Osteoblast (primary cell): ENCODE measurements around the gene TSN. TPM values are rescaled to one million over a fixed set of nuclear protein-coding genes. Genes with fewer than 3 reads are reported as not detected.

Experiments
- DNase-seq: peaks from one replicate; pipeline ENCODE4 v3.0.0; 2011; ENCODE audit warnings: low spot score, mixed read lengths; ENCODE audit not compliant: insufficient read length; ENCODE audit errors: missing footprints
- H2AFZ ChIP-seq: 2 replicates; pipeline ENCODE4 v1.6.0; 2011; ENCODE audit warnings: mild to moderate bottlenecking, low read length
- H3K27ac ChIP-seq: 2 replicates; pipeline ENCODE4 v1.5.1; 2011; ENCODE audit warnings: mild to moderate bottlenecking, low read depth, low read length, moderate library complexity
- H3K27me3 ChIP-seq: 2 replicates; pipeline ENCODE4 v1.6.0; 2012; ENCODE audit warnings: mild to moderate bottlenecking, control low read depth, inconsistent platforms, low read length, moderate library complexity; ENCODE audit not compliant: insufficient read depth
- H3K36me3 ChIP-seq: 2 replicates; pipeline ENCODE4 v1.5.1; 2011; ENCODE audit warnings: mild to moderate bottlenecking, low read length, control low read depth, moderate library complexity; ENCODE audit not compliant: insufficient read depth
- H3K4me1 ChIP-seq: 2 replicates; pipeline ENCODE4 v1.5.1; 2011; ENCODE audit warnings: mild to moderate bottlenecking, low read length, control low read depth, moderate library complexity; ENCODE audit not compliant: insufficient read depth
- H3K4me2 ChIP-seq: 2 replicates; pipeline ENCODE4 v1.6.0; 2011; ENCODE audit warnings: mild to moderate bottlenecking, low read length; ENCODE audit not compliant: insufficient read depth
- H3K4me3 ChIP-seq: fragments of 200-600 bp; sonication (generic); 3 replicates; pipeline ENCODE4 v1.5.1; 2012; ENCODE audit warnings: mild to moderate bottlenecking, low read length, inconsistent platforms; ENCODE audit not compliant: insufficient read depth
- H3K79me2 ChIP-seq: 2 replicates; pipeline ENCODE4 v1.6.0; 2012; ENCODE audit warnings: mild to moderate bottlenecking, low read length, control low read depth, inconsistent platforms; ENCODE audit not compliant: insufficient read depth
- H3K9me3 ChIP-seq: 2 replicates; pipeline ENCODE4 v1.5.1; 2011; ENCODE audit warnings: low read depth, low read length, control low read depth
- H4K20me1 ChIP-seq: 2 replicates; pipeline ENCODE4 v1.6.0; 2012; ENCODE audit warnings: mild to moderate bottlenecking, low read length, control low read depth; ENCODE audit not compliant: insufficient read depth
- total RNA-seq: library from RNA; depleted of rRNA; stranded (reverse); fragments of >200 nt; gene quantifications from 2 replicates; pipeline ENCODE4 v1.2.3, GENCODE V29; 2012
- TF ChIP-seq, protein P1 (sequence below): IDR thresholded peaks from 2 replicates; pipeline ENCODE4 v1.5.1; 2011; ENCODE audit warnings: mild to moderate bottlenecking, low read depth, low read length, moderate library complexity; ENCODE audit errors: extremely low read depth

The TSN gene
- total RNA-seq, 1 donor = 50.7 TPM

DNA sequence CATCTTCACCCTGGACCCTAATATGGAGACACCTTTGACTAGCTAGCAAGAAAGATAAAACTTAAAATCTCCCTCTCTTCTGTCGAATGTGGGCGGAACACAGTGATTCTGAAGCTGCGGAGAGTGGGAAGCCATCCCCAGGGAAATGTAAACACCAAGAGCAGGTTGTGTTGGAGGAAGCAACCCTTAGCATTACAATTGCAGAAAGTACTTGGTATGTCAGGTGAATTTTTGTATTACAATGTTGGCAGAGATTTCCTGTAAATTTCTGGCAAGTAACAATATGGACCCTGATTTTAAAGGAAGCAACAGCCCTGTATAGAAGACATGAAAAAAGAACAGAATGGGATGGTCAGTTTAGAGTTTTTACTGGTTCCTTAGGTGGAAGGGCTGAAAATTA is 35.8 kb downstream of the TSN start:
- Histone ChIP-seq H3K79me2 (no peaks in the 10 kb centered on the region), H3K27me3 (peaks cover 2% of the 10 kb centered on the region), H3K9me3 (no peaks in the 10 kb centered on the region), H3K4me1 (peaks cover 12% of the 10 kb centered on the region), H3K36me3 (no peaks in the 10 kb centered on the region), H2AFZ (no peak overlapping the region), H3K27ac (no peak overlapping the region), H4K20me1 (no peaks in the 10 kb centered on the region), H3K4me3 (no peak overlapping the region), H3K4me2 (no peak overlapping the region)
- TF ChIP-seq, protein P1, sequence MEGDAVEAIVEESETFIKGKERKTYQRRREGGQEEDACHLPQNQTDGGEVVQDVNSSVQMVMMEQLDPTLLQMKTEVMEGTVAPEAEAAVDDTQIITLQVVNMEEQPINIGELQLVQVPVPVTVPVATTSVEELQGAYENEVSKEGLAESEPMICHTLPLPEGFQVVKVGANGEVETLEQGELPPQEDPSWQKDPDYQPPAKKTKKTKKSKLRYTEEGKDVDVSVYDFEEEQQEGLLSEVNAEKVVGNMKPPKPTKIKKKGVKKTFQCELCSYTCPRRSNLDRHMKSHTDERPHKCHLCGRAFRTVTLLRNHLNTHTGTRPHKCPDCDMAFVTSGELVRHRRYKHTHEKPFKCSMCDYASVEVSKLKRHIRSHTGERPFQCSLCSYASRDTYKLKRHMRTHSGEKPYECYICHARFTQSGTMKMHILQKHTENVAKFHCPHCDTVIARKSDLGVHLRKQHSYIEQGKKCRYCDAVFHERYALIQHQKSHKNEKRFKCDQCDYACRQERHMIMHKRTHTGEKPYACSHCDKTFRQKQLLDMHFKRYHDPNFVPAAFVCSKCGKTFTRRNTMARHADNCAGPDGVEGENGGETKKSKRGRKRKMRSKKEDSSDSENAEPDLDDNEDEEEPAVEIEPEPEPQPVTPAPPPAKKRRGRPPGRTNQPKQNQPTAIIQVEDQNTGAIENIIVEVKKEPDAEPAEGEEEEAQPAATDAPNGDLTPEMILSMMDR = no peak
- no peak for DNase-seq

DNA sequence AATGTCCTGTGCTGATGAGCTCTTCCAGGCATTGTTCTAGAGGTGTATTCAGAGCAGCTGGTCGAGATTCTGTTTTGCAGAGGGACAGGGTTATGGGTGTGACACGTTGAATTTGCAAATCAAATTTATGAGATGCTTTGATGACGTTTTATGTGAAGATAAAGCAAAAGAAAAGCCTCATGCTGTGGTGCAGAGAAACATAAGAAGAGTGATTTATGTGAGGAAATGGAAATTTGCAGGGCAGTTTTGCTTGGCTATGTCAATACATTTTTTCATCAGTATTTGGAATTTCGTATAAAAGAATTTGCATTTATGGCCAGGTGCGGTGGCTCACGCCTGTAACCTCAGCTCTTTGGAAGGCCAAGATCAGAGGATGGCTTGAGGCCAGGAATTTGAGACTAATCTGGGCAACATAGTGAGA is 36.4 kb downstream of the TSN start:
- no peaks in the 10 kb centered on the region for H3K36me3 ChIP-seq
- H4K20me1 ChIP-seq = no peaks in the 10 kb centered on the region
- TF ChIP-seq, protein P1 = no peak
- no peak for DNase-seq
- H3K4me2 ChIP-seq = no peak overlapping the region
- H2AFZ ChIP-seq = no peak overlapping the region
- H3K27ac ChIP-seq = no peak overlapping the region
- H3K4me1 ChIP-seq = peaks cover 12% of the 10 kb centered on the region
- no peaks in the 10 kb centered on the region for H3K79me2 ChIP-seq
- peaks cover 2% of the 10 kb centered on the region for H3K27me3 ChIP-seq
- H3K9me3 ChIP-seq = no peaks in the 10 kb centered on the region
- H3K4me3 ChIP-seq = no peak overlapping the region

DNA sequence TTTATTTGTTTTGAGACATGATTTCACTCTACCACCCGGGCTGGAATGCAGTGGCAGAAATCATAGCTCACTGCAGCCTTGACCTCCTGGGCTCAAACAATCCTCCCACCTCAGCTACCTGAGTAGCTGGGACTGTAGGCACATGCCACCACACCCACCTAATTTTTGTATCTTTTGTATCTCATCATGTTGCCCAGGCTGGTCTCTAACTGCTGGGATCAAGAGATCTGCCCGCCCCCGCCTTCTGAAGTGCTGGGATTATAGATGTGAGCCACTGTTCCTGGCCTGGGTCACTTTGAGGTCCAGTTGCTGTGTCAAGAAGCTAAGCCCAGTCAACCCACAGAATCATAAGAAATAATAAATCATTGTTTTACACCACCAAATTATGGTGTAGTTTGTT is 38.4 kb downstream of the TSN start:
- Histone ChIP-seq H3K36me3 (no peaks in the 10 kb centered on the region), H3K4me3 (no peak overlapping the region), H3K27ac (no peak overlapping the region), H4K20me1 (no peaks in the 10 kb centered on the region), H3K4me1 (peaks cover 12% of the 10 kb centered on the region), H3K27me3 (peaks cover 2% of the 10 kb centered on the region), H2AFZ (no peak overlapping the region), H3K79me2 (no peaks in the 10 kb centered on the region), H3K9me3 (no peaks in the 10 kb centered on the region), H3K4me2 (no peak overlapping the region)
- TF ChIP-seq, protein P1 = no peak
- DNase-seq = no peak

DNA sequence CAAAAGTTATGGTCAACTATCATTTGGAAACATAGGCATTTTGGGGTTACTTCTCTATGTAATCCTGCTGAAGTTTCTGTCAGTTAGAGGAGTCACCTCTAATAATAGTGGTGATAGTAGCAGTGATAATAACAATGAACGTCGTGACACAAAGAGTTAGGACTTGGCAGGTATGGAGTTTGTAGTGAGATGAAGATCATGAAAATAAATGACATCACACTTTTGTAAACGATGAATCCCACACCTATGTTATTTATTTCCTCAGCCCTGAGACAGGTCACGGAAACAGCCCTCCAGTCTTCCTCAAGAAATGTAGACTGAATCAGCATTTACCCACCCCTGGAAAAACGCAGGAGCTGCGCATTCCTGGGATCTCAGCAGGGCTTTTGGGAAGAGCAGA is 38.8 kb downstream of the TSN start:
- no peaks in the 10 kb centered on the region for H3K36me3 ChIP-seq
- H3K9me3 ChIP-seq = no peaks in the 10 kb centered on the region
- no peak overlapping the region for H3K4me3 ChIP-seq
- H3K79me2 ChIP-seq = no peaks in the 10 kb centered on the region
- TF ChIP-seq, protein P1 = no peak
- peaks cover 12% of the 10 kb centered on the region for H3K4me1 ChIP-seq
- no peak overlapping the region for H3K27ac ChIP-seq
- no peak overlapping the region for H3K4me2 ChIP-seq
- no peak for DNase-seq
- no peaks in the 10 kb centered on the region for H4K20me1 ChIP-seq
- peaks cover 2% of the 10 kb centered on the region for H3K27me3 ChIP-seq
- no peak overlapping the region for H2AFZ ChIP-seq
